ENCODE data around the gene LGR6. TPM values are rescaled to one million over a fixed set of nuclear protein-coding genes. Genes with fewer than 3 reads are reported as not detected.

The LGR6 gene
- total RNA-seq, result not detected in 2 replicates

GRCh38 chr1:202193614-202194327, at the start of gene LGR6:
LGR6 (plus strand) TSS chr1:202193799; CDS start chr1:202193990, 191 bp downstream.

GRCh38 chr1:202144402-202145067, 49.1 kb upstream of the LGR6 start, which contains the start of gene ARL8A:
ARL8A (minus strand) TSS chr1:202144737; CDS start chr1:202144572, 165 bp downstream.

GRCh38 chr1:202160377-202160940, 33.1 kb upstream of the LGR6 start, which contains the start of gene PTPN7:
PTPN7 (minus strand) TSS chr1:202160602; CDS start chr1:202159402, 1,200 bp downstream.

GRCh38 chr1:202348509-202349205, 155.1 kb downstream of the LGR6 start, which contains the start of gene PPP1R12B:
PPP1R12B (plus strand) TSS chr1:202348699; CDS start chr1:202348852, 153 bp downstream.

Other genes with a start within 250 kb of the LGR6 start
- gene LMOD1, start 247.3 kb upstream of the LGR6 start, total RNA-seq, result 0.20 and 1.8 TPM in 2 replicates
- gene TIMM17A, start 238.3 kb upstream of the LGR6 start, total RNA-seq, result 40.8 and 46.7 TPM in 2 replicates
- 60.6 and 62.8 TPM in 2 replicates for gene RNPEP, start 211.2 kb upstream of the LGR6 start, total RNA-seq
- 0.20 TPM in 1 of 2 replicates, not detected in the other for gene ELF3, start 183.2 kb upstream of the LGR6 start, total RNA-seq
- not detected in 2 replicates for gene GPR37L1, start 70.9 kb upstream of the LGR6 start, total RNA-seq
- gene ARL8A, start 49.1 kb upstream of the LGR6 start, total RNA-seq, result 12.9 and 17.0 TPM in 2 replicates
- not detected in 2 replicates for gene PTPN7, start 33.2 kb upstream of the LGR6 start, total RNA-seq
- gene UBE2T, start 148.1 kb downstream of the LGR6 start, total RNA-seq, result 34.9 and 49.1 TPM in 2 replicates
- 18.7 and 24.2 TPM in 2 replicates for gene PPP1R12B, start 154.9 kb downstream of the LGR6 start, total RNA-seq